PC-9 (cell line): Measurements from ENCODE around the gene ZNF709.
"Not testable (repeated sequence)": the region's sequence is repeated elsewhere in the genome, so short reads cannot be mapped to it uniquely, and the experiment has no call there.

Source experiments
- EZH2 ChIP-seq: fragments of 200-600 bp; sonication (generic); IDR thresholded peaks from 2 replicates; pipeline ENCODE4 v1.8.0; 2017; ENCODE audit warnings: antibody characterized with exemption, low read depth
- TF ChIP-seq, protein P1 (sequence below): fragments of 200-600 bp; sonication (generic); conservative IDR thresholded peaks from 2 replicates; pipeline ENCODE4 v1.6.1; 2017; ENCODE audit warnings: mixed run types, antibody characterized with exemption, mild to moderate bottlenecking, moderate library complexity

DNA sequence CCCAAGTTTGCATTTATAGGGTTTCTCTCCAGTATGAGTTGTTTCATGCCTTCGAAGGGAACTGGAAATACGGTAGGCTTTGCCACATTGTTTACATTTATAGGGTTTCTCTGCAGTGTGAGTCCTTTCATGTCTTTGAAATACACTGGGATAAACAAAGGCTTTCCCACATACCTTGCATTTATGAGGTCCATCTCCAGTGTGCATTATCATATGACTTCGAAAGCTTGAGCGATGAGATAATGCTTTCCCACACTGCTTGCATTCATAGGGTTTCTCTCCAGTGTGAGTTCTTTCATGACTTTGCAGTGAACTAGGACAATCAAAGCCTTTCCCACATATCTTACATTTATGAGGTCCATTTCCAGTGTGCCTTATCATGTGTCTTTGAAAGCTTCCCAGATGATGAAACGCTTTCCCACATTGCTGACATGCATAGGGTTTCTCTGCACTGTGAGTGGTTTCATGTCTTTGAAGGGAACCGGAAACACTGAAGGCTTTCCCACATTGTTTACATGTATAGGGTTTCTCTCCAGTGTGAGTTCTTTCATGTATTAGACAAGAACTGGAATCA lies 53.8 kb downstream of the ZNF709 start:
- TF ChIP-seq, protein P1, sequence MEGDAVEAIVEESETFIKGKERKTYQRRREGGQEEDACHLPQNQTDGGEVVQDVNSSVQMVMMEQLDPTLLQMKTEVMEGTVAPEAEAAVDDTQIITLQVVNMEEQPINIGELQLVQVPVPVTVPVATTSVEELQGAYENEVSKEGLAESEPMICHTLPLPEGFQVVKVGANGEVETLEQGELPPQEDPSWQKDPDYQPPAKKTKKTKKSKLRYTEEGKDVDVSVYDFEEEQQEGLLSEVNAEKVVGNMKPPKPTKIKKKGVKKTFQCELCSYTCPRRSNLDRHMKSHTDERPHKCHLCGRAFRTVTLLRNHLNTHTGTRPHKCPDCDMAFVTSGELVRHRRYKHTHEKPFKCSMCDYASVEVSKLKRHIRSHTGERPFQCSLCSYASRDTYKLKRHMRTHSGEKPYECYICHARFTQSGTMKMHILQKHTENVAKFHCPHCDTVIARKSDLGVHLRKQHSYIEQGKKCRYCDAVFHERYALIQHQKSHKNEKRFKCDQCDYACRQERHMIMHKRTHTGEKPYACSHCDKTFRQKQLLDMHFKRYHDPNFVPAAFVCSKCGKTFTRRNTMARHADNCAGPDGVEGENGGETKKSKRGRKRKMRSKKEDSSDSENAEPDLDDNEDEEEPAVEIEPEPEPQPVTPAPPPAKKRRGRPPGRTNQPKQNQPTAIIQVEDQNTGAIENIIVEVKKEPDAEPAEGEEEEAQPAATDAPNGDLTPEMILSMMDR = not testable (repeated sequence)
- not testable (repeated sequence) for TF ChIP-seq EZH2
